Measurements from ENCODE around the gene PALLD.

The PALLD gene

DNA sequence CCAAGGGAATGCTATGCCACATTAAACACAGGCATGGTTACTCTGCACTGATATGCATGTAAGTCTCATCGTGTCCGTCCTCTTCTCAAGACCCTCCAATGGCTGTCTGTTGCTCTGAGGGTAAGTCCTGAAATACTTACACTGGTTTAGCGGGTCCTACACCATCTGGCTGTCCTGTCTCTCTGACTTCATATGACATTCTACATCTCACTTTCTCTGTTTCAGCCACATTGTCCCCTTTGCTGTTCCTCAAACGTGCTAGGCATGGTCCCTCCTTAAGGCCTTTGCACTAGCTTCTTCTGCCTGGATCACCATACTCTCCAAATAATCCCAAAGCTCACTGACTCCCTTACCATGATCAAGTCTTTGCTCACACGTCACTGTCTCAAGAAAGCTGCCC, 131.4 kb downstream of the PALLD start:
- no peak for DNase-seq

DNA sequence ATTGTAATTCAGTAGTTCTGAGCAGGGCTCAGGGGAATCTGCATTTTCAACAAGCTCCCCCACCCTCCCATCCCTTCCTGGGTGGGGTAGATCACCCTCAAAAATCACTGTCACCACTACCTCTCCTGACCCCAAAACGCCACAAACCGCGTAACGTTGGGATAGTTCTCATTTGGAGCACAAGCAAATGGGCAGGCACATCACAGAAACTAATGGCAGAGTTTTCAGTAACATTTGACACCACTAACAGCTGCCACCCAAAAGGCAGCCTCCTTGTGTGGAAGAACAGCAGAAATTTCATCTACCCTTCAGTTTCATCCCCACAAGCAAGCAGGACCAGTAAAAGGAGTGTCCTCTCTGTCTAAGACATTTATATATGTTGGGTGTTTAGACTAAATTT, 132.7 kb downstream of the PALLD start:
- DNase-seq = no peak

DNA sequence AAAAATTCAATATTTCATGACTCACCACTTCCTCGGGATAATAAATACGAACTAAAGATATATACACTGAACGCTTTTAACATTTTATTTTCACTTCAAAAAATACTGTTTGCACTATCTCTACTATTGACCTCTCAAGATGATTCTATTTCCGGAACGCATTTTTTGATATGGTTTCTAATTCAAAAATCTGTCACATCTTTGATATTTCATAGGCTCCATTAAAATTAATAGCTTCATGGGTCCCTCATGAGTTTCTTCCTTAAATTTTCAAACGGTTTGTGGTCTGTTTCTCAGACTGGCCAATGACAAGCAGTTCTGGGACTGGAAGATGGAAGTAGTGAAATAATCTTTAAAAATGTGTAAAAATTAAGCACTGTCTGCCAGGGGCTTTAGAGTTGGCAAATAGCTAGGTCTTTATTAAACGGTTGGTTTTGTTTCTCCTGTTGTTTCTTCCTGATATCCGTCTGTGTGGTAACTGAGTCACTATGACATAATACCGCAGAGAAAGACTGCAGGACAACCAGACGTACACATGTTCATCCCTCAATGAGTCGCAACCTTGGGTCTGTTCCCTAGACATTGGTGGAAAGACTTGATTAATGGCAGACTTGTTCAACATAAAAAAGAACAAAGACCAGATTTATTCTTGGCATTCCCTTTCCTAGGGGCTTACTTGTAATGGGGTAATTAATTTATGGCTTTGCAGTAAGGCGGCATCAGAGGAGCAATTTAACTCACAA, 133.8 kb downstream of the PALLD start:
- DNase-seq = no peak

DNA sequence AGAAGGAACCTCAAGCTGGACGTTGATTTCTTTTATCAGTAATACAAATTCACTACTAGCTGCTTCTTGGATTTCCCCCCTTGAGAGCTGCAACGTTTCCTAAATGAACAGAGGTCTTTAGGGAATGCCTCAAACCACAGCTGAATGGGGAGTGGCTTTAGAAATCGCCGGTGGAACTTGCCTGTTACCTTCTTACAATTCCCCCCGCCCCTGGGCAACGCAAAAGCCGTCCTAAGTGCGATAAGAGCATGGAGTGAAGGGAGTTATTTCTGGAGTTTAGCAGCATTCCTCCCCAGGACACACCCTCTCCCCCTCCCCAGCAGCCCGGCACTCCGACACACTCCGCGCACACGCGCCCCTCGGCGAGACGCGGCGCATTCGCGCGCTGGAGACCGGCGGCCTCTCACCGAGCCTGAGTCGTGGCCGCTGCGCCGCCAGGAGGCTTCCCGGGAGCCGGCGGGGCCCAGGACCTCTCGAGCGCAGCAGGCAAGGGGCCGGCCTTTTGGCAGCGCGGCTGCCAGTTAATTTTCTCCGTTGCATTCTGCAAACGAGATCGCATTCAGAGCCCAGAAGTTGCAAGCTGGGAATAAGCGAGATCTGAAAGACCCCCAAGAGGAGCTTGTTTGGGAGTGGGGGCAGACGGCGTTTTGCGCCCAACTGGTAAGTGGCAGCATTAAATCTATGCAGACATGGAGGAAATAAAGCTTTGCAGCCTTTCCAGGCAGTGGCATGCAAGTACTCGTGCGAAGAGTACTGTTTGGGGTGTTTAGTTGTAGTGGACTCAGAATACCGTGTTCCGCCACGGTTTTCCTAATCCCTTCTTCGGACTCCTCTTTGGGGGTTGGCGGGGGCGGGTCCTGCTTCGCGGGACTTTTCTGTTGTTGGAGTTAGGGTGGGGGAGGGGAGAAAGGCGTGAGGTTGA, 134.7 kb downstream of the PALLD start:
- no peak for DNase-seq

DNA sequence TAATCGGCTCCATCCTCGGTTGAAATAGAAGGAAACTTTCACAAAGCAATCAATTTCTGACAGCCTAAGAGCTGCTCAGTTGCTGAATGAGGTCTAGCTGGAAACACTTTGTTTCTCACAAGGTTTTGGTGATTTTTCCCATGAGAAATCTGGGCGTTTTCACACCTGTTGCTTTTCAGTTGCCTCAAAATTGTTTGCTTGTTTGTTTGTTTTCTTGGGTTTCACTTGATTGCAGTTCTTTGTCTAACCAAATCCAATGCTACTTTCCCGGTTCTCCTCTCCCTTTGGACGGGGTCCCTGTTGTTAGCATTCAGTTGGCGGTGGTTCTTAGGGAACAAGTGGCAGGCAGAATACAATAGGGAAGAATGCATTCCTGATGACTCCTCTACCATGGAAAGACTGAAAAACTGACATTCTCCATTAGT, 135.5 kb downstream of the PALLD start:
- no peak for DNase-seq

DNA sequence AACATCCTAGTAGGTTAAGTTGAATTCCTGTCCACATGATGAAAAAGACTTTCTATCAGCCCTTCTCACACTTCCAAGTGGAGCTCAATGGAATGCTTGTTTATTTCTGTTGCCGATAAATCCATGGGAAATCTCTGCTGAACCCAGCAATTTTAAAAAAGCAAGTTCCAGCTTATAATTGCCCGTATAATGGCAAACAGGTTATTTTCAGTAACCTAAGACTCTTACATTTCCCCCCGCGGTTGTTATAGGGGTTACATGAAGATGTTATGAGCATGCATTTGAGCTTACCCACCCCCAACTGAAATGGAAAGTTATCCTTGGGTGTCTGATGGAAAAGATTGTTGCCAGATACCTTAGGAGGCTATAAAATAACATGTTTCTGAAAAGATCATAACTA, 136.2 kb downstream of the PALLD start:
- DNase-seq = no peak

DNA sequence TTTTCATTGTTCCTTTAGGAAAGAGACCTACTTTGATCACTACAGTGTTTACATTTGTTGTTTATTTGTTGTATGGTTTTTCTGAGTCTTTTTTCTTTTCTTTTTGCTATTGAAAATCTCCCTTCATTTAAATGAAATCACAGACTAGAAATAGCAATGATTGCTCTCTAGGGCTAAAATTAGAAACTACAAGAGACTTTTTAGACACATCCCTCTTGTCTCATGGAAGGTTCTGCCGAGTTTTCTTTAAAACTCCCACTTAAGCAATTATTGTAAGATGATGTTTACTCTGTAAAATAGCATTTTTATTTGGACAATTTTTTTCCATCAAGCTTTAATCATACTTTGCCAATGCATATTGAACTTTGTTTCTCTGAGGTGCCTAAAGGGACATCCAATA, 136.6 kb downstream of the PALLD start:
- DNase-seq = no peak

DNA sequence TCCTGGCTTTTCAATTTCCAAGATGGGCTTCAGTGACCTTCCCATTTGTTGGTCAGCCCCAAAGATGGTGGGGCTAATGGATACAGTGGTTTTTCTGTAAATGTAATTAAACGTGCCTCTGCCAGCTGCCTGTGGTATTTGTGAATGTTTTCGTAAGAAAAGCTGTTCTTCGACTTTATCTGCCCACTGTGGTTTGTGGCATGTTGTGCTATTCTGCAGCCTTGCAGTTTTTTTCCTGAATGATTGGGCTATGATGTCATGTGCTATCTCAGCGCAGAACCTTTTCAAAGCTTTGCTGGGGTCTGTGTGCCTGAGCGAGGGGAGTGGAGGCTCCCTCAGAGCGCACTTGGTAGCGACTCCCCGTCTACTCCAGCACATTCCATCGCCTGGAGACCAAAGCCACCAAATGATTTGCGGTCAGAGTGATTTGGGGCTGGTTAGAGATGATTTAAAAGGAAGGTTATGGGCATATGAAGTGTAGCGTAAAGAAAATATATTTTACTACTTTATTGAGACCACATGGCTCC, 137.5 kb downstream of the PALLD start:
- no peak for DNase-seq

DNA sequence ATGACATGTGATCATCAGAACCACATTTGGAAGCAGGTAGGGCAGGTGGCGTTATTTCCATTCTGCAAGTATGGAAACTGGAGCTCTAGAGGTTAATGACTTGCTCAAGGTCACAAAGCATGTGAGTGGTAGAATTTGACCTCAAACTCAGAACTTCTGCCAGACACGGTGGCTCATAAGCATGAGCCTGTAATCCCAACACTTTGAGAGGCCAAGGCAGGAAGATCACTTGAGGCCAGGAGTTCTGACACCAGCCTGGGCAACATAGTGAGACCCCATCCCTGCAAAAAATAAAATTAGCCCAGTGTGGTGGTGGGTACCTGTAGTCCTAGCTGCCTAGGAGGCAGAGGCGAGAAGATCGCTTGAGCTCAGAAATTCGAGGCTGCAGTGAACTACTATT, 139.2 kb downstream of the PALLD start:
- DNase-seq = no peak

DNA sequence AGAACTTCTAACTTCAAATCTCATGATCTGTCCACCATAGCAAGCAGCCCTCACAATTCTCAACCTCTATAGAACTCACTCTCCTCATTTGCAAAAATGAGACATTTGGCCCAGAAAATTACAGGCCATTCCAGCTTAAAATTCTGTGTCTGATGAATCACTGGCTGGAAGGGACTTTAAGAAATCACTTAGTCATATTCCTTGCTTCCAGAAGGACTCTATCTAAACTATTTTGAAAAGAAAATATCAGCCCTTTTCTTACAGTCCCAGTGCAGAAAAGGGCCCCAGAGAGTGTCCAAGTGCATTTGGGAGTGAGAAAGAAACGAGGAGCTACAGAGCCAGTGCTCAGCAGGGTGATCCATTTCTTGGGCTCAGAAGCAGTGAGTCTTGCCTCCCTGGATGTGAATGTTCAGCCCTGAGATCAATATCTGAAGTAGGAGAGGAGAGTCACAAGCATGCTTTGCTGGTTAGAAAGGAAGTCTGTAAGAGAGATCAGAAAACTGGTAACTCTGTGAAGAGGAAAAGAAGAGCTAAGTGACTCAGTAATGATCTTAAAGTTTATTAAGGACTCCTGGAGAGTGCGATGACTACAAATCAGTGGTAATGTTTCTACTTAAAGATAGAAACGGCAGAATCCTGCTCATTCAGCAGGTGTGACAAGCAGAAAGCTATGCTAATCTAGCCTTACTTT, 139.8 kb downstream of the PALLD start:
- DNase-seq = no peak

DNA sequence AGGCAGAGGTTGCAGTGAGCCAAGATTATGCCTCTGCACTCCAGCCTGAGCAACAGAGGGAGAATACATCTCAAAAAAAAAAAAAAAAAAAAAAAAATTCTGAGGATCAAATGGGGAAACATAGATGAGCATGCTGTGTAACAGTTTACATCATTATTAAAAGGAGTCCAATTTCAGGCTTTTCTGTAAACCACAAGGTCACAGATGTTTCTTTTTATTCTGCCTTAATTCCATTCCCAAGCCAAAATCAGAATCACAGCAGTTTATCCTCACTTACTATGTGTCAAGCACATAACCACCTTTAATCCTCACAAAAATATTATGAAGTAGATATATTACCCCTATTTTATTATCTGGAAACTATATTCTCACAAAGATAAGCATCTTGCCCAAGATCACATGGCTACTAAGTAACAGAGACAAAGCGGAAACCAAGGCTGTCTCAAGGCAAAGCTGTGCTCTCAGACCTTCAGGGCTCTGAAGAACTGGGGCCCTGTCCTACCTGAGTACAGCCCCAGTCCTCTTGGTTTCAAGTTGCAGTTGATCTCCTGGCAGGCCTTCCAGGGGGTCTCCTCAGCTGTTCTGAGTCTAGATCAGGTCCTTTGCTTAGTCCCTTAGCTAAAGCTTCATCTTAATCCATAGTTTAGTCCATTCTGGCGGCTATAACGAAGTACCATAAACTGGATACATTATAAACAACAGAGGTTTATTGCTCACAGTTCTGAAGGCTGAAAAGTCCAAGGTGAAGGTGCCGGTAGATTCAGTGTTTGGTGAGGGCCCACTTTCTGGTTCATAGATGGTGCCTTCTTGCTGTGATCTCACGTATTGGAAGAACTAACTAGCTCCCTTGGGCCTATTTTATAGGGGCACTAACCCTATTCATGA, 141.3 kb downstream of the PALLD start:
- DNase-seq = no peak

DNA sequence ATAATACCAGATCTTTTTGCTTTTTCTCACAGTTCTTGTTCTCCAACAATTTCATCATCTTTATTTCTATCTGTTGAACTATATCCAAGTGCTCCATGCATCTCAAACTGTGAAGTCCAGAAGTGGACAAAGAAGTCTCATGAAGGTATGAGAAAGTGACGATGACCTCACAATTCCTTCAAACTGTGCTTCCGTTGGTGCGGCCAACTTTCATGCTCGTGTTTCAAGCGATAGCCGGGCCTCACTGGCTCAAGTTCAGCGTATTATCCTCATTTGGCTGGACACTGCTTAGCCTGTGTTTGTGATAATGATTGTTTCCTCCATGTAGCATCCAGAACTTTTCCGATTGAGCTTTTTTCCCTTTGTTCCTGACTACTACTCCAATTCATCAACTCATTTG, 143.1 kb downstream of the PALLD start:
- DNase-seq = no peak

DNA sequence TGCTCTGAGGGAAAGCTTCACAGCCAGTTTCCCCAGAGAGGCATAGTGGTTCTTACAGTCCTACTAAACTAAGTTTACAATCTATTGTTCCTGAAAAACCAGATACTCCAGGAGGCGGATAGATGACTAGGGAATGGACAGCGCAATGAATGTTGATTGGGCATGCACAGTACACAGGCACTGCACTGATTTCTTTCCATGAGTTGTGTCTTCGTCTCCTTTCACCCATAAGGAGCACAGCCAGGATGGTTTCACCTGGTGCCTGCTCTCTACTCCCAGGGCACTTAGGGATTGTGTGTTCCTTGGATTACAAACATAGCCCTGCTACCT, 144.9 kb downstream of the PALLD start:
- DNase-seq = no peak

DNA sequence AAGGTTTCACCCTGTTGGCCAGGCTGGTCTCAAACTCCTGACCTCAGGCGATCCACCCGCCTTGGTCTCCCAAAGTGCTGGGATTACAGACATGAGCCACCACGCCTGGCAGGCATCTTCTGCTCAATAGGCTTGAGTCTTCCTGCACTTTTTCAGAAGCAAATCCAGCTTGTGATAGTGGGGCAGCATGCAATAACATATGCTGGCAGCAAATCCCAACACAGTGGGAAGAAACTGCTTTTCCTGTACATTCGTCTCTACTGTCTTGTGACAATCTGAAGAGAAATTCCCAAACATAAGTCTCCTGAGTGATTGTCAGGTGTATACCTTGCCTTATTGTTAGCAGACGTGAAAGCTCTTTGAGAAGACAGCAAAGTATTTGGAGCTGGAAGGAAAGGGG, 145.7 kb downstream of the PALLD start:
- DNase-seq = no peak

DNA sequence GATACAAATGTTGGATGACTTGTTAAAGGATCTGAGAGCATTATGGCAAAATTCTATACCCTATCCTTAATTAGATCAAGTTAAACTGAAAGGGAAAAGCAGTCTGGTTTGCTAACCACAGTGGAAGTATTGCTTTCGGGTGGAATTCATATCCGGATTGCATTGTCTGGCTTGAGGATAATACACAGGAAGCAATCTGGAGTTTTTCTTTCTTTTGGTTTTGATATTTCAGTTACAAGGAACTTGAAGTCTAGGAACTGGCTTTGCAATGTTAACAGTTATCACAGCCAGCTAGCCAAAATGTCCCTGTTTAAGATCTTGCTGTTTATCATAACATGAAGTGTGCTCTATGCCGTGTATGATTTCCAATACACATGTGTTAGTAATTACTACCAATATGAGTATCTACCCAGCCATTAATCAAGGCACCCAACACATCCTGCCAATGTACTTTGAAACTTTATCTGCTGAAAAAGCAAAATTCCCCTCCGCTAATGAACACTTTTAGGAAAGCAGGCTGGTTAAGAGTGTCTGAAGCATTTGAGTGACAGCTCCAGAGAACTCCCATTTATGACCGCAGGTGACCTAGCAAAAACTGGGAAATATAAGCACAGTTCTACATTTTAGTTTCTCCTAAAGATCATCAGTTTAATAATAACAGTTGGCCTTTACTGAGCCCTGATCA, 146.4 kb downstream of the PALLD start:
- DNase-seq = no peak

DNA sequence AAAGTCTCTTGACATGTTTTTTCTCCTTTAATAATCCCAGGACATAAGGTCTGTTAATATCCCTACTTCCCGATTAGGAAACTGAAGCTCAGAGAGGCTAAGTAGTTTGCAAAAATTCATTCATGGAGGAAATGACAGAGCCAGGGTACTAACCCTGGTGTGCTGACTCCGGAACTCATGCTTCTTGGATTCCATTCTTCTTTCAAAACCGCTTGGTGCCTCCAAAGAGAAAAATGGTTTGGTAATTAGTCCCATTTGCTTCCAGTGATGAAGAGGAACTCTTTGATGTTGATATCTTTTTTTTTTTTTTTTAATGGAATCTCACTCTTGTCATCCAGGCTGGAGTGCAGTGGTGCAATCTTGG, 146.9 kb downstream of the PALLD start:
- DNase-seq = no peak

DNA sequence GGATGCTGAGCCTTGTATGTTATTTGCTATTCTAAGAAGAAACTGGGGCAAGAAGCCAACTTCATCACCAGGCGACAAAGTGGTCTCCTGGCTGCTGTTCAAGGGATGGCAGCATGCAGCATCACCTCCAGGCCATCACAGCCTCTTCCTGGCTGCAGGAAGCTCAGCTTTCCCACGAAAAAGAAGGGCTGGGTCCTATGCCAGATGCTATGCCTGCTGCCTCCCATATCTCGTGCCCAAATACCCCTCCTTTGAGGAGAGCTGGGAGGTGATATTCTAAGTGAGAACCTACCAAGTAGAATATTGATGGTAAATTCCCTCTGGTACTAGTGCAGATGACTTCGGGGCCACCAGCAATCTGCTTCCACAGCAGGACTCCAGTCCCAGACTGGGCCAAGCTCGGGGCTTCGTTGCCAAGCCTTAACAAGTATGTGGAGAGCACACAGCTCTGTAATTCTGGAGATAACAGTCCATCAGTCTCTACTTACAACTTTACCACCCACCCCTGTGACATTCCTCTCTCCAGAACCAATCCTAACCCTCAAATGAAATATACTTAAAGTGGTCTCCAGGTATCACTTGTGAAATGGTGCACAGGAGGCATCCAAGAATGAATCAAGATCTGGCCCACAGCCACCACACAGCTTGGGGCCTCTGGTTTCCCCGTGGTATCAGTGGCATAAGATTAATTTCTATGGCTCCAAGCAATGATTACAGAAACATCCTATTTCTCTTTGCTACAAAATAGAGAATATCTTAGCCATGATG, 149.3 kb downstream of the PALLD start:
- DNase-seq = no peak

DNA sequence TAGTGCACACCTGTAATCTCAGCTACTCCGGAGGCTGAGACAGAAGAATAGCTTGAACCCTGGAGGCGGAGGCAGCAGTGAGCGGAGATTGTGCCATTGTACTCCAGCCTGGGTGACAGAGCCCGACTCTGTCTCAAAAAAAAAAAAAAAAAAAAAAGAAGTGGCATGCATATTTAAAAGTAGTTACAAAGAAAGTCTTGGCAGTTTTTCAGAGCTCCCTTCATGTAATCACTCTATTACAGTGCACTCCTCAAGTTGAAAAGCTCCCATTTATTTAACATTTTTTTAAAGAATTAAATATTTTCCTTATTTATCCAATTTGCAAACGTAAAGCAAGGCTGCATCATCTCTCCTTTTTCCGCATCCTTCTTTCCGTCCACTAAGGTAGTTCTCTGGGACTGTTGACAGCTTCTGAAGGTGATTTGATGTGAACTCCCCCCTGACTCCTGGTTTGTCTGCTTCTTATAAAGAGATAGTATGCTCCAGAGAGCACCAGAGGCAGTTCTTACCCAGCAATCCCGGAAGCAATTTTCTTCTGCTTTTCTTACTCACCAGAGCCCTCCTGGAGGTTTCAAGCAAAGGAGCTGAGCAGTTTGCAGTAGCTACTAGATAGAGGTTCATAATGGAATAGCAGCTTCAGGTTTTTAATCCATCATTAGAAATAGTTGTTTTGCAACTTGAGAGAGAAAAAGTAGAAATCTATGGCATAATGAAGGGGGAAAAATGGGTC, 151.0 kb downstream of the PALLD start:
- no peak for DNase-seq

DNA sequence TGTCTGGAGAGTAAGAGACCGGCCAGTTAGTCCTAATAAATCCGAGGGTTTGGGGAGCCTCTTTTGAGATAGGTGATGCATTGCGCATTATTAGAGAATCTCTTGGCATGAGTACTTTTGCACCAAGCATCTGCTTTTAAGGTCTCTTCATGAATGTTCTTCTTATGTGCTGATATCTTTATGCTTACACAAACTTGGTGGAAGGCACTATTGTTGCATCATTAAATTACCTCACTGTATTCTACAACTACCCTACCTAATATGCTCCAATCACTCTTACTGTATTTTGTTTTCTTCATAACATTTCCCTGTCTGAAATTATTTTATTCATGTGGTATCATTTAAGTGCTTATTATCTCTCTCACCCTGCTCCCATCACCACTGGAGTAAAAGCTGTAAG, 151.6 kb downstream of the PALLD start:
- DNase-seq = no peak

DNA sequence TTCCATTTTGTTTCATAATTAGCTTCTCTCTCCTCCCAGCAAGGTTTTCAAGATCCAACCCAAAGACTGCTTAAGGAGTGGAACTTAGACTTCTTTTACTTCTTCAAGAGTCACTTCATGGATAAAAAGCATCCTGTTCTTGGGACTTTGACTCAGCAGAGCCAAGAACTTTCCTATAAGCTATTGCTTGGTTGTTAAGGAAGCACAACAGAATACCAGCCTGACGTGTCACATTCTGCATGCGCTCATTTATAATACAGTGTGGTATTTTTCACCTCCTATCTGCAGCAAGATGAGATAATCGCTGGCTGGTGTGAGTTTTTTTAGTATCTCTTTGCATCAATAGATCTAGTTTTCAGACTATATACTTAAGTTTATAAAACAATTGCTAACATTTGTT, 152.1 kb downstream of the PALLD start:
- DNase-seq = no peak

DNA sequence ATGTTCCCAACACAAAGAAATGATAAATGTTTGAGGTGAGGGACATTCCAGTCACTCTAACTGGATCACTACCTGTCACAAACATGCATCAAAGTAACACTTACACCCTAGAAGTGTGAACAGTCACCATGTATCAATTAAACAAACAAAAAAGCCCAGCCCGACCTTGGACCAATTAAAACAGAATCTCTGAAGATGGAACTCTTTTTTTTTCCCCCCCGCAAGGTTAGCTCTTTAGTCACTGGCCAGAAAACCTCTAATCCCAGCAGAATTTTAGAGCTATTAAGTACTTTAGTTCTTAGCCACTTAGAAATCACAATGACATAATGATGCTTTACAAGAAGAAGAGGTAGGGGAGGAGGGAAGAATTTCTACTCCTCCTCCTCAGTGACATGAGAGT, 154.5 kb downstream of the PALLD start:
- DNase-seq = no peak
